Peyer's patch (tissue), 4 donors: ENCODE data around the gene GOLGA2.

Source experiments
- CTCF ChIP-seq, 6 experiments: fragments of 450-650 bp in 4 of 6; fragments of 200-600 bp in 2 of 6; sonication (generic) in 1 of 6; IDR thresholded peaks; one replicate each; pipeline ENCODE4 v1.5.1; 2017 to 2019; ENCODE audit warnings: antibody characterized with exemption in 6 of 6, mild to moderate bottlenecking in 3 of 6, moderate library complexity in 1 of 6
- POLR2A ChIP-seq, 2 donors: fragments of 450-650 bp; IDR thresholded peaks; one replicate each; pipeline ENCODE4 v1.5.1; 2017; ENCODE audit warnings: antibody characterized with exemption in 2 of 2, mild to moderate bottlenecking in 2 of 2, moderate library complexity in 2 of 2

- no peak for TF ChIP-seq CTCF (IDR thresholded peaks at IDR 0.05)
- no peak for TF ChIP-seq POLR2A (IDR thresholded peaks at IDR 0.05)
These were observed 41.9 kb downstream of the GOLGA2 start for GRCh38 chr9:128233817-128234406.
